NCI-H345 (cell line): ENCODE data around the gene ODAD4.
"Not testable (repeated sequence)": the region's sequence is repeated elsewhere in the genome, so short reads cannot be mapped to it uniquely, and the experiment has no call there.

Experiments
- DNase-seq: peaks from one replicate; lab custom pipeline; 2025; lab: John Stamatoyannopoulos, UW

ODAD4 gene

DNA sequence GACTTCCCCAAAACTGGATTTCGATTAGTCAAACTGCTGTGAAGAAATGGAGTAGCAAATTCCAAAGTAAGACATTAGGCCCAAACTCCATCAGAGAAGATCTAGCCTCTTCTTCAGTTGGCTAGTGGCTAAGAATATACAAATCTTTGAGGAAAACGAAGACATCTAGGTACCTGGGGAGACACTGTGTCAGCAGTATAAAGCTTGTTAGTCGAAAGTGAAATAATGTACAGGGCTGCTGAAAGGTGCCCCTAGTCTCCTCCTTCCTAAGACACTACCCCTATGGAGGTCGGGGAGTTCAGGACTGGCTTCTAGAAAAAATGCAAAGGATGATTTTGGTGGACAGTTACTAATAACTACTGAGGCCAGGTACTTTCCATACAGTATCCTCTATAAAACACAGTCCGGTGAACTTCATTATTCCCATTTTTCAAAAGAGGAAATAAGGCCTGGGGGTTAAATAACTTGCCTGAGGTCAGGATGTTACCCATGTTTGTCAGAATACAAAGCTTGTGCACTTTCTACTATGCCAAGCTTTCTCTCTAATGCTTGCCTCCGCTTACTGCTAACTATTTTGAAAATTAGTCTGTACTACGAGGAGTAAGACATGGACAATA is 71.9 kb downstream of the ODAD4 start:
- DNase-seq, result no peak

DNA sequence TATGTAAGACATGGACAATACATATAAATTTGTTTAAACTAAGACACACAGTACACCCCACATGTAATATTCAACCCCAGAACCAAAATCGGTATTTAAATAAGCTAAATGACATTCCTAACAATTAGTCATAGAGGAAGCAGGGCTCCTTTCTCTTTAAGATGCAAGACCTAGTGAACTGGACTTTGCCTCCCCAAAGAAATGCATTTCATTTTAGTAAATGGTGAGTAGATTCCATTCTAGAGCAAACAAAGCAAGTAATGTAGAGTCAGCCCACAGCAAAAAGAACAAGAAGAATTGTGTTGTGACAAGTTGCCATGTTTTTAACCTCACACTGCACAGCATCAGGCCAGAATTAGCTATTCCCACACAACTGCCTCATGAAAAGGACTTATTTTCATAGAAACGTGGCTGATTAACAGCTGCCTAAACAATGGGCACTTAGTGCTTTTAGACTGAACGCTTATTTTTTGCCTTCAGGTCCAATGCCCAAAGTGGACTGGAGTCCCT is 72.4 kb downstream of the ODAD4 start:
- DNase-seq, result no peak

DNA sequence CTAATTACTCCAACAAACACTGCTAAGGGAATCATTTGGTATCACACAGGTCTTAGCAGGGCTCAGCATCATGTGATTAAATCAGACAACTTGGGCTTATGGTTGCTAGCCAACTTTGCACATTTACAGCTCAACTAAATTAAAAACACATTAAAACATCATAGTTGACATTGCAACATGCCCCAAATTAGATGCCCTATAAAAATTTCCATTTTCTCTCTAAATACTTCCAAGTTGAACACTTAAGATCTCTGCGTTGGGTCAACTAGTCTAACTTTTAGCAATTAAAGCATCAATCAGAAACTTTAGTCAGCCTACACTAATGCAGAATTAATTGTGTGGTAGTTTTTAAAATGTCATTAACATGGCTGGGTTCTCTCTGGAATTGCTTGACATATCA is 74.7 kb downstream of the ODAD4 start:
- no peak for DNase-seq

DNA sequence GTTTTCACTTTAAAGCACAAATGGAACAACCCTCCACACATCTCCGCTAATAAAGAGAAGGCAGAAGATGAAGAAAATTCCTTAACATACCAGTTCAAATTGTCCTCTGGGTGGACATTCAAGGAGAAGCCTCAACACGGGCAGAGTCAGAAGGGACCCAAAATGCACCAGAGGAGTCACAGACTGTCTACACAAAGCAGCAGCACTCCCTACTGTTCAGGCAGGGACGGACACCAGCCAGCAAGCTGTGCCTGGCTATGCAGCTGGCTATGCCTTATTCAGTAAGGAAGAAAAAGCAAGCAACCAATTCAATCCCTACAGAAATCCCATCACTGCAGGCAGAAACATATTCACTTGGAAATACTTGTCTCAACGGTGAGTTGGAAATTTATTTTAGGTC is 78.8 kb downstream of the ODAD4 start:
- no peak for DNase-seq

DNA sequence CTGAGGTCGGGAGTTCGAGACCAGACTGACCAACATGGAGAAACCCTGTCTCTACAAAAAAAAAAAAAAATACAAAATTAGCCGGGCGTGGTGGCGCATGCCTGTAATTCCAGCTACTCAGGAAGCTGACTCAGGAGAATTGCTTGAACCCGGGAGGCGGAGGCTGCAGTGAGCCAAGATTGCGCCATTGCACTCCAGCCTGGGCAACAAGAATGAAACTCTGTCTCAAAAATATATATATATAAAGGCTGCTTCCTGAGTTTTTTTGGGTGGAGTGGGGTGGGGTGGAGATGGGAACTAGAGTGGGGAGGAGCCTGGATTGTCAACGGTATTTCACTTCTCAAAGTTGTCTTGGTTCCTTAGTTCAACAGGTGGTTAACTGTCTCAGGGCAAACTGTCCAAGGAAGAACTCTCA is 79.9 kb downstream of the ODAD4 start:
- not testable (repeated sequence) for DNase-seq

DNA sequence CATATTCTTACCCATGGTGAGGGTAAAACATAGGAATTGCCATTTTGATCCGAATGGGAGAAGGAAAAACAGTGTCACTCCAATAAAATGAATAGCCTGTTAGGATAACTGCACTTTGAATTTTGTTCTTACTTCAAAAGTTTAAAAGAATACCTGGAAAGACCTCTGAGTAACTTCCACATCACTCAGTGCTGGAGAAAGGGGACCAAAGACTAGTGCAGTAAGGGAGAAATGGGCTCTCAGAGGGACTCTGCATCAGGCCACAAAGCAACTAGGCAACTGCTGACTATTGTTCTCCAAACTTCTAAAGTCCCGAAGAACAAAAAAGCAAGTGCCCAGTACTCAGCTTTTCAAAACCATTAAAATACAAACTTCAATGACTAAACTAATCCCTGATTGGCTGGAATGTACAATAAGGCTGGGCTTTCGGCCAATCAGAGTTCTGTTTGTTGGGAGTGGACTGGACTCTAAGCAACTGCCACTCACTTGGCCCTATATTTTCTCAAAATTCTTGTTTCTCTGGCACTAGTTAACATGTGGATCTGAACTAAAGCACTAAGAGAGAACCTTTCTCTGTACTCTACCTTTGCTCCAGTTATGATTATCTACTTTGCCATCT is 80.6 kb downstream of the ODAD4 start:
- DNase-seq, result no peak

DNA sequence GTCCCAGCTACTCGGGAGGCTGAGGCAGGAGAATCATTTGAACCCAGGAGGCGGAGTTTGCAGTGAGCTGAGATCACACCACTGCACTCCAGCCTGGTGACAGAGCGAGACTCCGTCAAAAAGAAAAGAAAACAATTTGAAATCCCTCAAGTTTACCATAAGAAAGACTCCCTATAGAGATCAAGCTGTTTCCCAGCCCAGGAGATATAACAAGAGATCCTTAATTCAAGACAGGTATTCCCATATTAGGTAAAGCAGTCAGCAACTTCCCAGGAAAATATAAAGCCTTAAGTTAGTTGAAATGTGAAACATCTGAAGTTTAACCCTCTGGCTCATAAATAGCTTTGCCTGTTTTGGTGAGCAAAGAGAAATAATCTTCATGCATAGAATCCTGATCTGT is 81.9 kb downstream of the ODAD4 start:
- not testable (repeated sequence) for DNase-seq

DNA sequence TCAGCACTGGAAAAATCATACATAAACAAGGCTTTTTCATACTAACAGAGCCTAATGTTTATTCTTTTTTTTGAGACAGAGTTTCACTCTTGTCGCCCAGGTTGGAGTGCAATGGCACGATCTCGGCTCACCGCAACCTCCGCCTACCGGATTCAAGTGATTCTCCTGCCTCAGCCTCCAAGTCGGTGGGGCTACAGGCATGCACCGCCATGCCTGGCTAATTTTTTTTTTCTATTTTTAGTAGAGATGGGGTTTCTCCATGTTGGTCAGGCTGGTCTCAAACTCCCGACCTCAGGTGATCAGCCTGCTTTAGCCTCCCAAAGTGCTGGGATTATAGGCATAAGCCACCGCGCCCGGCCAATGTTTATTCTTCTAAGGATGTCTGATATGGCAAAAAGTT is 83.3 kb downstream of the ODAD4 start:
- not testable (repeated sequence) for DNase-seq
